Astrocyte (in vitro differentiated cells and primary cell): Measurements from ENCODE around the gene SNX11.

Experiments used
- CTCF ChIP-seq: IDR thresholded peaks from 2 replicates; pipeline ENCODE4 v1.5.1; 2011; ENCODE audit warnings: low read depth, mild to moderate bottlenecking, inconsistent platforms, low read length, moderate library complexity; ENCODE audit not compliant: insufficient read depth
- EZH2 ChIP-seq: IDR thresholded peaks from 2 replicates; pipeline ENCODE4 v1.6.1; 2012; ENCODE audit warnings: mild to moderate bottlenecking, low read length, inconsistent platforms; ENCODE audit not compliant: insufficient read depth

GRCh38 chr17:48081858-48082257 is 25.7 kb upstream of the SNX11 start:
- TF ChIP-seq CTCF (no peak), EZH2 (no peak)
